ENCODE measurements around the gene ABI3.
A peak's percentile ranks its signal among the peaks of the same experiment; 100 is the strongest.

Gene ABI3

GRCh38 chr17:49223168-49223516 lies 12.6 kb downstream of the ABI3 start:
- POLR2A ChIA-PET, result interaction anchor here (2.2 kb wide), 1 partner anchor 30 kb away, joined by 7 read pairs; no protein-coding TSS in a partner anchor
- CTCF ChIA-PET, result interaction anchor here (1.1 to 3.6 kb wide), 8 partner anchors 9 to 224 kb away, joined by 3 to 12 read pairs (median 5); partner anchors contain the start of genes ABI3 and GNGT2
- no peak for DNase-seq (ENCODE audit: extremely low spot score)
- no peak for TF ChIP-seq CTCF (IDR thresholded peaks at IDR 0.05; ENCODE audit: control extremely low read depth, extremely low read depth, low read depth, missing control alignments)

GRCh38 chr17:49223517-49224197 lies 13.2 kb downstream of the ABI3 start:
- POLR2A ChIA-PET, result interaction anchor here (1.7 kb wide), 1 partner anchor 10 kb away, joined by 4 read pairs; no protein-coding TSS in a partner anchor
- peak; percentile 69 for DNase-seq (ENCODE audit: extremely low spot score)
- TF ChIP-seq CTCF (IDR thresholded peaks at IDR 0.05; ENCODE audit: control extremely low read depth, extremely low read depth, low read depth, missing control alignments), result peak; percentile 87
- CTCF ChIA-PET, result interaction anchor here (0.8 to 8.7 kb wide), 9 partner anchors 8 to 176 kb away, joined by 3 to 143 read pairs (median 5); partner anchors contain the start of genes ABI3 and GNGT2

- ChIA-PET CTCF (interaction anchor here (0.8 to 8.7 kb wide), 7 partner anchors 8 to 175 kb away, joined by 3 to 143 read pairs (median 3); partner anchors contain the start of genes ABI3 and GNGT2), POLR2A (interaction anchor here (1.7 kb wide), 1 partner anchor 11 kb away, joined by 4 read pairs; no protein-coding TSS in a partner anchor)
- no peak for TF ChIP-seq CTCF (IDR thresholded peaks at IDR 0.05; ENCODE audit: control extremely low read depth, extremely low read depth, low read depth, missing control alignments)
- no peak for DNase-seq (ENCODE audit: extremely low spot score)
Observed at GRCh38 chr17:49224198-49224996, 13.9 kb downstream of the ABI3 start.

GRCh38 chr17:49224997-49225337 lies 14.5 kb downstream of the ABI3 start:
- ChIA-PET POLR2A (interaction anchor here (1.7 kb wide), 1 partner anchor 11 kb away, joined by 4 read pairs; no protein-coding TSS in a partner anchor), CTCF (interaction anchor here (1.0 to 8.7 kb wide), 6 partner anchors 12 to 175 kb away, joined by 3 to 143 read pairs (median 38); partner anchors contain the start of genes ABI3 and GNGT2)
- no peak for TF ChIP-seq CTCF (IDR thresholded peaks at IDR 0.05; ENCODE audit: control extremely low read depth, extremely low read depth, low read depth, missing control alignments)
- no peak for DNase-seq (ENCODE audit: extremely low spot score)

- no peak for DNase-seq (ENCODE audit: extremely low spot score)
- CTCF ChIA-PET, result interaction anchor here (0.9 to 8.7 kb wide), 7 partner anchors 13 to 347 kb away, joined by 3 to 143 read pairs (median 5); partner anchors contain the start of genes ABI3 and GNGT2
- no peak for TF ChIP-seq CTCF (IDR thresholded peaks at IDR 0.05; ENCODE audit: control extremely low read depth, extremely low read depth, low read depth, missing control alignments)
- POLR2A ChIA-PET, result interaction anchor here (1.7 kb wide), 1 partner anchor 12 kb away, joined by 4 read pairs; no protein-coding TSS in a partner anchor
Observed at GRCh38 chr17:49225554-49226236, 15.2 kb downstream of the ABI3 start.

Measured in GM10248 (cell line).